Jurkat, Clone E6-1 (cell line): ENCODE measurements around the gene RMDN2.
A peak's percentile ranks its signal among the peaks of the same experiment; 100 is the strongest.
"Not testable (repeated sequence)": the region's sequence is repeated elsewhere in the genome, so short reads cannot be mapped to it uniquely, and the experiment has no call there.

Source experiments
- DNase-seq: peaks from one replicate; pipeline ENCODE4 v3.0.0-alpha.2; 2011; ENCODE audit warnings: low read depth, low spot score
- H3K4me3 ChIP-seq: 2 replicates; pipeline ENCODE4 v1.5.1; 2011; ENCODE audit warnings: mild to moderate bottlenecking, low read length, control low read depth, moderate library complexity

RMDN2 gene

DNA sequence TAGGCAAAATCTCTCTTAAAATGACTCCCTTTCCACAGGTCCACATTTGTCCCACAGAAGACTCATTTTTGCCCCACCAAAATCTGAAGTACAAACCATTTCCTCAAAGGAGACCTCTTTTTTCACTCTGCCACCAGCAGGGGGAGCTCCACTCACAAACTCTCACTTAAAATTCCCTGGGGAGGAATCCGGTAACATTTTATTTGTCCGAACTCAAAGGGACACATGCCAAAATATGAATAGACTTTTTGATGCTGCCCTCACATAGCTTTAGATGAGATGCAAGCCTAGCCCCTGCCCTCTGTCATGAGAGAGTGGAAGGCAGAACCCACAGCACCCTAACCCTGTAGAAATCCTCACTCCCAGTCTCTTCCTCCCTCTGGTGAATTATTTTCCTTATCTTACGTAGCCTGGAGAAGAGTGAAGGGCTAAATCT lies 57.1 kb downstream of the RMDN2 start:
- peak; percentile 6 for DNase-seq
- H3K4me3 ChIP-seq: no peak overlapping the region

DNA sequence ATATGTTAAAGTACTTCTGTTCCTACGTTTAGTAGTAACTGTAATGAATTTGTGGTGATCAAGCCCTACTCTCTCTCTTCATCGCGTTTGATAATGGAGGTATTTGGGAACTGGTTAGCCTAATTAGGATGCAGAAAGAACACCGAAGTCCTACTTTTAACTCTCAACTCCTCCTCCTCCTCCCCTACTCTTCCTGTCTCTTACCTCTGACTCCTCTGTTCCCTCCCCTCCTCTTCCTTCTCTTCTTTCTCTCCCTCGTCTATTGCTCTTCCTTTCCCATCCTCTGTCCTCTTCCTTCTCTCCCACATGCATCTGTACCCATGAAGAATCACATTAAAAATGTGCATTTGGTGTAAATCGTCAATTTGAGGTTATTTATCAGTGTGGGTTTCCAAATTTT lies 57.8 kb downstream of the RMDN2 start:
- H3K4me3 ChIP-seq: no peak overlapping the region
- no peak for DNase-seq

DNA sequence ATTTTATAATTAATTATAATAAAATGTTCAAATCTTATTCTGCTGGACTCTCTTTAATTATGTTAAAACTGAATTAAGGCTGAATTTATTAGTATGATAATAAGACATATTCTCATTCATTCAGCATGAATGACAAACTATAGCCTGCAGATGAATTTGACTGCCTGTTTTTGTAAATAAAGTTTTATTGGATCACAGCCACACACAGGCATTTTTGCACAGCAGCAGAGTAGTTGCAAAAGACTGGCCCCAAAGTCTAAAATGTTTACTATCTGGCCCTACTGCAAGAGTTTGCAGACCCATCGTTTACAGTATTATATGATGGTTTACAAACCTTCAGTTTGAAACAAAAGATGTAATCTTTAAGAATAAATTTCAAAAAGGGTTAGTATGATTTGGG lies 58.6 kb downstream of the RMDN2 start:
- DNase-seq: no peak
- no peak overlapping the region for H3K4me3 ChIP-seq

DNA sequence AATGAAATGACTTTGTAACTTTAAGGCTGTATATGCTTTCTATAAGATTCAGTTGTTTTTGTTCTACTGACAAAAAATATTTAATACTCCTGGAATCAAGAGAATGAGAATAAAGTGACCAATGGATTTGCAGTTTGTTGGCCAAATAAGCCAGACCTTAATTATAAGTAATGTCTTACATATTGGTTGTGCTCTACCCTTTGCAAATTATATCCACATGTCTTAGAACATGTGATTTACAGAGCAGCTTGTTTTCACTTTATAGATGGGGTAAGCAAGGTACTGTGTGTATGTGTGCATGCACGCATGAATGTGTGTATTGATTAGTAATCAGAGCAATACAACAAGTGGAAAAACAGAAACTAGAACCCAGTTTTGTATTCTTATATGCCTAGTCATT lies 59.1 kb downstream of the RMDN2 start:
- H3K4me3 ChIP-seq: no peak overlapping the region
- DNase-seq: no peak

DNA sequence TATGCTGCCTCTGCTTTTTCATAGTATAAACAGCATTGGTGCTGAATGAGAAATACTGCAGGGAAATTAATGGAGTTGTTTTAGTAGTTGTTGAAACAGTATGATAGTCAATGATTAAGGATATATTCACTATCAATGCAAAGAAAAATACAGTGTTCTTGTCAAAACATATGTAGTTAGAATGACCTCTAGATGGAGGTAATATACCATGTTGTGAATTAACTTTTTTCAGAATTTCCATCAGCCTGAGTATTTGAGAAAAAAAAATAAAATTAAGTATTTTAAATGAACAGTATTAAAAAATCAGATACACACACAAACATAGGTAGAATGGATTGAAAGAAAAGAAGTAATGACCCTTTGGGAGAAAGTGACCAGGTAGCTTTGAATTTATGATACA lies 59.5 kb downstream of the RMDN2 start:
- no peak for DNase-seq
- no peak overlapping the region for H3K4me3 ChIP-seq

DNA sequence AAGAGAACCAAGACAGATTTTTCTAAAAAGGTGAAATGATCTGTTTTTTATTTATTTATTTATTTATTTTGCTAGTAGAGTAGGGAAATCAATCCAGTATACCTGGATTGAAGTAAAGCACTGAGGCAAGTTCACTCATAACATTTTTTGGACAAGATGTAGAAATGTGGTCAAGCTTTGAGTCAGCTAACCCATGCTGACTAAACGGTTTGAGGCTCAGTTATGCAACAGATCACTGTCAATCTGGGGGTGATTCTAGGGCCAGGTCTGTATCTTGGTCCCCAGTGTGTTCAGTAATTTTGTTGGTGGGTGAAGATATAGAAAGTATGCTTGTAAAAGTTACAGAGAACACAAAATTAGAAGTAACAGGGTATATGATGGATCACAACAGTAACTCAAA lies 60.2 kb downstream of the RMDN2 start:
- no peak for DNase-seq
- H3K4me3 ChIP-seq: no peak overlapping the region

DNA sequence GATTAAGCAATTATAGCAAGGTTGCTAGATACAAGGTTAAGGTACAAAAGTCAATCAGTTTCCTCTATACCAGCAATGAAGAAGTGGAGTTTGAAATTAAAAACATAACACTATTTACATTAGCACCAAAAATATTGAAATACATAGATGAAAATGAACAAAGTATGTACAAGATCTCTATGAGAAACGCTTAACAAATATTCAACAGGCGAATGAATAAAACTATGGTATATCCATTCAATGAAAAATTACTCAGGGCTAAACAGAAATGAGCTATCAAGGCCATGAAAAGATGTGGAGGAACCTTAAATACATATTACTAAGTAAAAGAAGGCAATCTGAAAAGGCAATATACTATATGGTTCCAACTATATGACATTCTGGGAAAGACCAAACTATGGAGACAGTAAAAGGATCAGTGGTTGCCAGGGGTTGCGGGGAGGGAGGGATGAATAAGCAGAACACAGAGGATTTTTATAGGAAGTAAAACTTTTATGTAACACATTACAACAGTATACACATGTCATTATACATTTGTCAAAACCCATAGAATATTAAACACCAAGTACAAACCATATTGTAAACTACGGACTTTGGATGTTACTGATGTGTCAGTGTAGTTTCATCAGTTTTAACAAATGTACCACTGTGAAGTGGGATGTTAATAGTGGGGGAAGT lies 62.1 kb downstream of the RMDN2 start:
- DNase-seq: no peak

DNA sequence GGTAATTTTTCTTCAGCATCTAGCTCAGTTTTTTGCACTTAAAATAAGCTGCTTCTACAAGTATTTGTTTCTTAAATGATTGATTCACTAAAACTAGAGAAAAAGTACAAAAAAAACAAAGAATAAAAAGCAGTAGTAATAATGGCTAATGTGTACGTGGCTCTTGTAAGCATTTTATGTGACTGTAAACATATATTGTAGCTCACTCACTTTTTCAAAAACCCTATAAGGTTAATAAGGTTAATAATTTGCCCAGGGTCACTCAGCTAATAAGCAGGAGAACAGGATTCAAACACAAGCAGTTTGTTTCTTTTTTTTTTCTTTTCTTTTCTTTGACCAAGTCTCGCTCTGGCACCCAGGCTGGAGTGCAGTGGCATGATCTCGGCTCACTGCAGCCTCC lies 67.5 kb downstream of the RMDN2 start:
- H3K4me3 ChIP-seq: no peak overlapping the region
- DNase-seq: no peak

More for the DNA sequence above, 62.1 kb downstream of the RMDN2 start:
- H3K4me3 ChIP-seq: no peak overlapping the region

DNA sequence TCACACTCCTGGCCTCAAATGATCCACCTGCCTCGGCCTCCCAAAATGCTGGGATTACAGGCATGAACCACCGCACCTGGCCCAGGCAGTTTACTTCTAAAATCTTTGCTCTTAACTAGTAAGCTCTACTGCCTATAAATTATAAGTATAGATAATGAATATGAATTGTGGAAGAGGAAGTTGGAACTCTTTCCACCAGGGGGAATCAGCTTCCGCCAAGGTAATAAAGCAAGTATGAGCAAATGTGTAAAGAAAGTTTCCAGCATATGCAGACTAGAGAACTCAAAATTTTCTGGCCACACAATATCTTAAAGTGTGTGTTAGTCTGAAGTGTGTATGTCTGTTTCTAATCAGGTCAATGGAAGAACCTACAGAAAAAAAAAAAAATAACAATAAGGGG lies 68.1 kb downstream of the RMDN2 start:
- H3K4me3 ChIP-seq: no peak overlapping the region
- no peak for DNase-seq

DNA sequence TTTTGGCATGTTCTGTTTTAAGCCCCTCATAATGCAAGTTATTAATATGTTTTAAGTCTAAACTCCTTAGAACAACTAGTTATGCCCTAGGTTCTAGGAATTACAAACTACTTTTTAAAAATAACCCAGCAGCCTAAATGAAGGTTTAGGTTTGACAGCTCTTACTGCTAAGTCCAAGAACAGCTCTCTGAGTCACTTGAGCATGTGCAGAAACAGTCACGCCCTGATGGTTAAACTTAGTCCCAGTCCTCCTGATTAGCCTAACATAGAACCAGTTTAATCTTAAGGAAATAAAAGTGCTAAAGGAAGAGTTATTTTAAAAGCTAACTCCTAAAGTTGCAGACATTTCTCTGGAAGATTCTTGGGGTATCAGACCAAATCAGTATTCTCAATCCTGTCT lies 72.5 kb downstream of the RMDN2 start:
- no peak overlapping the region for H3K4me3 ChIP-seq
- DNase-seq: no peak

DNA sequence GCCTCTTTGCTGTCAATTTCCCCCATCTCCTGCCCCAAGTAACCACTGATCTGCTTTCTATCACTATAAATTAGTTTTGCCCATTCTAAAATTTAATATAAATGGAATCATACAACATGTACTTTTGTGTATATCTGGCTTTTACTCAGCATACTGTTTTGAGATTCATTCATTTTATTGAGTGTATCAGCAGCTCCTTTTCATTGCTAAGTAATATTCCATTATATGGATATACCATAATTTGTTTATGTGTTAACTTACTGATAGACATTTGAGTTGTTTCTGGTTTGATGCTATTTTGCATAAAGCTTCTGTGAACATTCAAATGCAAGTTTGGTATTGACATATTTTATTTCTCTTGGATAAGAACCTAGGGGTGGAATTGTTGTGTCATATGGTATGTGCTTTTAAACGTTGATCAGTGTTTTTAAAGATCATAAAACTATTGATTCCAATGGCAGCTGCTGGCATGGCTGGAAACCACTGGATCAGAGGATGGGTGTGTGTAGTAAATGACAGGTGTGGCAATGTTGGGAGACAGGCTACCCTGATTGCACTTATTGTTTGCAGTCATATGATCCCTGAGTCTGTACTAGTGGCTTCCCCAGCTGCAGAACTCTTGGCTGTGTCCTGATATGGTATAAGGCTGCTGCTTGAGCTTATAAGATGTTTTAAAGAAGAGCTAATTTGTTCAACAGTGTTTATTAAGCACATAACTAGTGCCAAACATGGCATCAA lies 75.6 kb downstream of the RMDN2 start:
- H3K4me3 ChIP-seq: no peak overlapping the region
- no peak for DNase-seq

DNA sequence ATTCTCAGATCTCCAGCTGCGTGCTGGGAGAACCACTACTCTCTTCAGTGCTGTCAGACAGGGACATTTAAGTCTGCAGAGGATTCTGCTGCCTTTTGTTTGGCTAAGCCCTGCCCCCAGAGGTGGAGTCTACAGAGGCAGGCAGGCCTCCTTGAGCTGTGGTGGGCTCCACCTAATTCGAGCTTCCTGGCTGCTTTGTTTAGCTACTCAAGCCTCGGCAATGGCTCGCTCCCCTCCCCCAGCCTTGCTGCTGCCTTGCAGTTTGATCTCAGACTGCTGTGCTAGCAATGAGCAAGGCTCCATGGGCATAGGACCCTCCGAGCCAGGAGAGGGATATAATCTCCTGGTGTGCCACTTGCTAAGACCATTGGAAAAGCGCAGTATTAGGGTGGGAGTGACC lies 85.1 kb downstream of the RMDN2 start:
- H3K4me3 ChIP-seq: not testable (repeated sequence)
- peak; percentile 28 for DNase-seq

DNA sequence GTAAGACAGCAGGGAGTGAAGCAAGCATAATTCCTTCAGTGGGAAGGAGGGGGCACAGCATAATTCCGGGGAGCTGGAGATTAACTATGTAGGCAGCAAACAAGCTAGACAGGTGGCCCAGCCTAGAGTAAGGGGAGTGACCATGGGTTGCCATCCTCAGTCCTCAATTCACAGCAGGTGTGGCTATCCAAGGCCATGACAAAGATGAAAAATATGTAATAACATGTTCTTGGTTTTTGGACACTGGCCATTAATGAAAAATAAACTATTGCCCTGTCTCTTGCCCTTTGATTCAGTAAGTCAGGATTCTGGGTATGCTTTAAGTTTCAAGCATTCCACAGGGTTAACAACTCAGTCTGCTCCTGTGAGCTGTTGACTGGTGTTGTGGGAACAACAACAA lies 85.9 kb downstream of the RMDN2 start:
- no peak overlapping the region for H3K4me3 ChIP-seq
- DNase-seq: no peak

DNA sequence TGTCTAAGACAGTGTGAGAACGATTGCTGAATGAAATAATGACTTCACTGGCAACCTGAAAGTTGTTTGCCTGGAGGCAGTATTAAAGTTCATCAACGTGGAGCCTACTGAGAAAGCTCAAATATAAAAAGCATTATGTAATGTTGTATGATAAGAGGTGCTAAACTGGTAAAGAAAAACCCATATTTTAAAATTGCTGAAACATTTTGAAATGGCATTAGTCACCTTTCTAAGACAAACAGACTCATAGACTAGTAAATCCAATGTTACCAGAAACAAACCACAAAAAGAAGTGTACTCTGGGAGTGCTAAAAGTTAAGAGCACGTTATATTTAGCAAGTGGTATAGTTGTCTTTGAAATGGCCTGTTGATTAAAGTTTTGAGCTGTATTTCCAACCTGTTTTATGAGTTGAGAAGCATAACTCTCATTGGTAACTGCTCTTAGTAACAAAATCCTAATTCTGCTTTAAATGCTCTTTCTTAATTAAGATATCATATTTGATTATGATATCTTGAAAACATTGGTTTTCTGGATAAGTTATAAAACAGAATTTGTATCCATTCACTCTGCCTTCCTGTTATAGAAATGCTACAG lies 88.2 kb downstream of the RMDN2 start:
- DNase-seq: no peak
- no peak overlapping the region for H3K4me3 ChIP-seq

DNA sequence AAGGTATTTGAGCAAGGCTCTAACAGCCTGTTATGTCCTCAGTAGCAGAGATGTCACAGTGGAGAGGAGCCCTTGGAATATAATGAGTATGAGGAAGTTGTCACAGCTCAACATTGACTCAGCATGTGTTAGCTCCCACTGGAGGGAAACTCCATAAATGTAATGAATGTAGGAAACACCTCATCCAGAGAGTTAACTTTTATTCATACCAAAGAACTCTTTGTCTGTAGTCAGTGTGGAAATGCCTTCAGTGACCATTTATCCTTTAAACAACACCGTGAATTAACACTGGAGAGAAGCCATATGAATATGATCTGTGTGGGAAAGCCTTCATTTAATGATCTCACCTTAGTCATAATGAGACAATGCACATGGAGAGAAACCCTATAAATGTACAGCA lies 91.1 kb downstream of the RMDN2 start:
- DNase-seq: no peak

DNA sequence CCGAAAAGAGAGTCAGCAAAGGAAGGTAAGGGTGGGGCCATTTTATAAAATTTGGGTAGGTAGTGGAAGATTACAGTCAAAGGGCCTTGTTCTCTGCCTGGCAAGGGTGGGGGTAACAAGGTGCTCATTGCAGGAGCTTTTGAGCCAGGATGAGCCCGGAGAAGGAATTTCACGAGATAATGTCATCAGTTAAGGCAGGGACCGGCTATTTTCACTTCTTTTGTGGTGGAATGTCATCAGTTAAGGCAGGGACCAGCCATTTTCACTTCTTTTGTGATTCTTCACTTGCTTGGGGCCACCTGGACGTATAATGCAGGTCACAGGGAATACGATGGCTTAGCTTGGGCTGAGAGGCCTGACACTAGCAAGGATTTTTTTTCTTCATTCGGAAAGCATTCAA lies 92.7 kb downstream of the RMDN2 start:
- no peak for DNase-seq
- no peak overlapping the region for H3K4me3 ChIP-seq

More for the DNA sequence above, 91.1 kb downstream of the RMDN2 start:
- H3K4me3 ChIP-seq: no peak overlapping the region

DNA sequence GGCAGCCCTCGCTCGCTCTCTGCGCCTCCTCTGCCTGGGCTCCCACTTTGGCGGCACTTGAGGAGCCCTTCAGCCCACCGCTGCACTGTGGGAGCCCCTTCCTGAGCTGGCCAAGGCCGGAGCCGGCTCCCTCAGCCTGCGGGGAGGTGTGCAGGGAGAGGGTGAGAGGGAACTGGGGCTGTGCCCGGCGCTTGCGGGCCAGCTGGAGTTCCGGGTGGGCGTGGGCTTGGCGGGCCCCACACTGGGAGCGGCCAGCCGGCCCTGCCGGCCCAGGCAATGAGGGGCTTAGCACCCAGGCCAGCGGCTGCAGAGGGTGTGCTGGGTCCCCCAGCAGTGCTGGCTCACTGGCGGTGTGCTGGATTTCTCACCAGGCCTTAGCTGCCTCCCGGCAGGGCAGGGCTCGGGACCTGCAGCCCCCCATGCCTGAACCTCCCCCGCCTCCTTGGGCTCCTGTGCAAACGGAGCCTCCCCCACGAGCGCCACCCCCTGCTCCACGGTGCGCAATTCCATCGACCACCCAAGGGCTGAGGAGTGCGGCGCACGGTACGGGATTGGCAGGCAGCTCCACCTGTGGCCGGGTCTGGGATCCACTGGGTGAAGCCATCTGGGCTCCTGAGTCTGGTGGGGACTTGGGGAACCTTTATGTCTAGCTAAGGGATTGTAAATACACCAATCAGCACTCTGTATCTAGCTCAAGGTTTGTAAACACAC lies 95.4 kb downstream of the RMDN2 start:
- not testable (repeated sequence) for DNase-seq, H3K4me3 ChIP-seq

DNA sequence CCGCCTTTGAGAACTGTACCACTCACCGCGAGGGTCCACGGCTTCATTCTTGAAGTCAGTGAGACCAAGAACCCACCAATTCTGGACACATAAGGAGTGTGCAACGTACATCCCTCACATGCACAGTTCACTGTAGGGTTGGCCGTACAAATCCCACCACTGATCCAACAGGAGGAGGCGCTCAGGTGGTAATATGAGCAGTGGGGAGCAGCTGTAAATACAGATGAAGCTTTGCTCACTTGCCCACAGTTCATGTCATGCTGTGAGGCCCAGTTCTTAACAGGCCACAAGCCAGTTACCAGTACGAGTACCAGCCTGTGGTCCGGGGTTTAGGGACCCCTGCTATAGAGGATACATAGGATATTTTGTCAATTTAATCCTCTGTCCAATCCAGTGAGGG lies 96.5 kb downstream of the RMDN2 start:
- no peak for DNase-seq
- H3K4me3 ChIP-seq: no peak overlapping the region

DNA sequence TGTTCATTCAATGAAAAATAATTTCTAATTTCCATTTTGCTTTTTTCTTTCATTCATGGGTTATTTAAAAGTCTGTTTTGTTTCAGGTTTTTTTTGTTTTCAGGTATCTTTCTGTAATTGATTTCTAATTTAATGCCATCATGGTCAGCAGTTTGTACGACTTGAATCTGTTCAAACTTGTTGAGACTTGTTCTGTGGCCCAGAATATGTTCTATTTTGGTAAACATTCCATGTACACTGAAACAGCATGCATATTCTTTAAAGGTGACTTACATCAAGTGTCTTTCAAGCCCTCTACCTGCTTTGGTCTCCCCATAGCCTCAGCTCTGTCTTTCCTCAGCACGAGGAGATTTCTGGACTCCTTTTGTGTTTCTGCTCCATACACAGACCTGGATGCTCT lies 101.8 kb downstream of the RMDN2 start:
- DNase-seq: no peak
- no peak overlapping the region for H3K4me3 ChIP-seq

DNA sequence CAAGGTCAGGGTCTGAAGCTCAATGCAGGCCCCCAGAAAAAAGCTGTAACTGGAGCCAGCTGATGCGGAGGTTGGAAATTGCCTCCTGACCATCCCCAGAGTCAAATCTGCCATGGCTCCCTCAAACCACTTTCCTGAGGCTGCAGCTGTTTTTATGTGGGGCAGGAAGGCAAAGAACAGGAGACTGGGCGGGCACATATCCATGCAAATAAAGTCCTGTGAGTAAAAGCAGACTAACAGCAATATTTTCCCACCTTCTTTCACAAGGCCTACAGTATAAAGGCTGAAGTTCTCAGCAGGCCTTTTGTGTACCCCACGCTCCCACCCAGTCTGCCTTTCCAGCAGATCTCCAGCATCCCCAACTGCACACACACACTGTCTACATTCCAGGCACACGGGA lies 103.7 kb downstream of the RMDN2 start:
- no peak overlapping the region for H3K4me3 ChIP-seq
- no peak for DNase-seq
